GM18526 (cell line): ENCODE results near the gene TLCD3B.

Experiments
- POLR2A ChIP-seq: IDR thresholded peaks from 3 replicates; pipeline ENCODE4 v1.6.1; 2011; ENCODE audit not compliant: insufficient read length; ENCODE audit errors: extremely low read depth

The TLCD3B gene

DNA sequence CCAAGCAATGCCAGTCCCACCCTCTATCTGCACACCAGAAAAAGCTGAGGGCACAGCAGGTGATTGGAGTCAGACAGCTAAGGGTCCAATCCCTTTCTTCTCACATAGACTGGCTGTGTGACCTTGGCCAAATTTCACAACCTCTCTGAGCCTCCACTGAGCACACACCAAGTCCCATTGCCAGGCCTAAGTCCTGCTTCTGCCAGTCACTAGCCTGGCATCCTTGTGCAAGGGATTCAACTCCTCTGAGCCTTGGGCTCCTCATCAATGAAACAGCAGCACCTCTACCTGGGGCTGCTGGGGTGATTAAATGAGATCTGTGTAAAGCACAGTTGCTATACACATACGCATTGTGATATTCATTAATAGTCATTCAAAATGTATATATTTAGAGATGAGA lies 15.5 kb upstream of the TLCD3B start:
- TF ChIP-seq POLR2A, result no peak

DNA sequence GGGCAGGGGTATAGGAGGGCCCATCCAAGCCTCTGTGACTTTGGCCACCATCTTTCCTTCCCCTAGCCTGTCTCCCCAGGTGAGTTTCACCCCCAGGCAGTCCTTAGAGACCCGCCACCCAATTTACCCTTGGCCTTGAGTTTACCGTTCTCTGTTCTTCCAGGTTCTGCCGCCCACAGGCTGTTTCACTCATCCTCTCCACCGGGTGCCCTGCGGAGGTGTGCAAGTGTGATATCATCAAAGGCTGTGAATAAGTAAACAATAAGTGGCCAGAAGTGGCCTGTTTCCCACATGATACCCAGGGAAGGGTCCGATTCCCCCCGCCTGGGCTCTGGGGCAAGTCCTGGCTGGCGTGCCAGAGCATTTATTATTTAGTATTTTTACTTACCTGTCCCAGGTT lies 15.1 kb upstream of the TLCD3B start:
- TF ChIP-seq POLR2A, result no peak

DNA sequence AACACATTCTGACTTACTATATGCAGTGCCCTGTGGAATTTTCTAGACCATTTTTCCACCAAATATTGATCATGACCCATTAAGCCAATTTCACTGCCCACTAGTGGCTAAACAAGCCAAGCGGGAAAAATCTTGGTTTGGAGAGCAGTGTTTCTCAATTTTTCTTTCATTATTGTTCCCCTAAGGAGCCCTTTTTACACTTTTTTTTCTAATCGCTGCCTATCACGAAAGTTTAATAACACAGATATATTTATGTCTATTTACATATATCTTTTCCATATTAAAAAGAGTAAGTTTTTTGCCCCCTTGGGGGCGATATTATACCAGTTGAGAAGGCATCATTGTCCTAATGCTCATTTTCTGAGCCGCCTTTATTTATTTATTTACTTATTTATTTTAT lies 10.8 kb upstream of the TLCD3B start:
- TF ChIP-seq POLR2A, result no peak

- TF ChIP-seq POLR2A, result no peak
Observed at GRCh38 chr16:30040221-30040620, 9.2 kb upstream of the TLCD3B start.

GRCh38 chr16:30033270-30033669 lies 2.2 kb upstream of the TLCD3B start:
- TF ChIP-seq POLR2A, result no peak

DNA sequence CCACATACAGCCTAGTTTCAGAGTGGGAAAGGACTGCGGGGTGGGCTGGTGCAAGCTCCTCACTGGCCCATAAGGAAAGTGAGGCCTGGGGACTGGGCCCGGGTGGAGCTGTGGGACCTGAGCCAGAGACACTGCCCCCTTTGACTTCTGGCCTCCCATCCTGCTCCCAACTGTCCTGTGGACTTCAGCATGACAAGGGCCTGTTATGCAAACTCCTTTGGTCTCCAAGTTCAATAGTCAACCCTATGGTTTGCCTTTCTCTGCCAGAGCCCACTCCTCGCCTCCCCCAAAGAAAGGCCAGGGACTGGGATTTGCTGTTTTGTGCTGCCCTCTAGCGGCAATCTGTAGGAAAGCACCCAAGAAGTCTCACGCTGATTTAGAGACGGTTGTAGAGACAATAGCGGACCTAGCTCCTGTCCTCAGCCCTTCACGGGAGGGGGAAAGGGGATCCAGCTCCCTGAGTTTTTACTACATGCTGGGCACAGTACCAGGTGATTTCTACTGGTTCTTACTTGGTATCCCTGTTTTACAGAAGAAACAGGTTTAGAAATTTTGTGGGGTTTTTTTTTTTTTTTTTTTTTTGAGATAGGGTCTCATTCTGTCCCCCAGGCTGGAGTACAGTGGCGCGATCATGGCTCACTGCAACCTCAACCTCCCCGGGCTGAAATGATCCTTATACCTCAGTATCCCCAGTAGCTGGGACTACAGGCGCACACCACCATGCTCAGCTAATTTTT lies 1.2 kb upstream of the TLCD3B start:
- TF ChIP-seq POLR2A, result no peak

- TF ChIP-seq POLR2A, result no peak
Observed at GRCh38 chr16:30031477-30031918, 427 bp upstream of the TLCD3B start.

- no peak for TF ChIP-seq POLR2A
Observed at GRCh38 chr16:30030011-30030685, 923 bp downstream of the TLCD3B start.

- TF ChIP-seq POLR2A, result no peak
Observed at GRCh38 chr16:30028438-30029076, 2.5 kb downstream of the TLCD3B start.

DNA sequence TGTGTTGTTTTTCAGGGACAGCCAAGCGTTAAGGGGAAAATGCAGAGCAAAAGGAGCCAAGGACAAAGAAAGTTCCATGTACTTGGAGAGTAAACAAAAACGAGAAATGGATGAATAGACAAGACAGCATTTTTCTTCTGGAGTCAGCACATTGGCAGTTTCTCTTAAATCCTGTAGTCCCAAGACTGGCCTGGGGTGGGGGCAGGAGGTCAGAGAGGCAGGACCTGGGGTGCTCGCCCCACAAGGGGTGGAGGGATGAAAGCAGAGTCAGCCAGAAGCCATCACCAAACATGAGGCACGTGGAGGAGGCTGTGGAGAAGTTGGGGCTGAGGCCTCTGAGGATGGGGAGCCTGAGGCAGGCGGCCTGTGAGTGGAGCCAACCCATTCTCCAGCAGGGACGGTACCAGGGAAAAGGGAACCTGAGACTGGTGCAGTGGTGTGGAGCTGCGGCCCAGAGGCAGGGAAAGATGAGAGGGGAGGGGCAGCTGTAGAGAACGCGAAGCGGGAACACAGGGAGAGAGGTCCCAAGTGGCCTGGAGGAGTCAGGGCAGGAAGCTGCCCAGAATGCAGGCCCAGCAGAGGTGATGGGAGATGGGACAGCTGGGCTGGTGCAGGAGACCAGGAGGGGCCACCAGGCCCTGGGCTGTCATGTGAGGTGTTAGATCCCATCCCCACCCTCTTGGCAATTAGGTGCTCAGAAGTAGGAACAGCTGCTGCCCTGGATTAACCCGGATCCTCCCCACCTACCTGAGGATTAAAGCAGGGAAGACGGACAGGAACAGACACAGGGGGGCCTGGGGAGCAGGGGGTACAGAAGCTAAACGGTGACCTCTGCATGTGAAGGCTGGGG lies 3.3 kb downstream of the TLCD3B start:
- no peak for TF ChIP-seq POLR2A

GRCh38 chr16:30026449-30026848 lies 4.6 kb downstream of the TLCD3B start:
- no peak for TF ChIP-seq POLR2A

- no peak for TF ChIP-seq POLR2A
Observed at GRCh38 chr16:30025574-30025973, 5.5 kb downstream of the TLCD3B start.

- TF ChIP-seq POLR2A, result no peak
Observed at GRCh38 chr16:30025156-30025555, 5.9 kb downstream of the TLCD3B start.

- TF ChIP-seq POLR2A, result no peak
Observed at GRCh38 chr16:30024451-30024850, 6.6 kb downstream of the TLCD3B start.

GRCh38 chr16:30023586-30023985 lies 7.5 kb downstream of the TLCD3B start:
- TF ChIP-seq POLR2A, result no peak

DNA sequence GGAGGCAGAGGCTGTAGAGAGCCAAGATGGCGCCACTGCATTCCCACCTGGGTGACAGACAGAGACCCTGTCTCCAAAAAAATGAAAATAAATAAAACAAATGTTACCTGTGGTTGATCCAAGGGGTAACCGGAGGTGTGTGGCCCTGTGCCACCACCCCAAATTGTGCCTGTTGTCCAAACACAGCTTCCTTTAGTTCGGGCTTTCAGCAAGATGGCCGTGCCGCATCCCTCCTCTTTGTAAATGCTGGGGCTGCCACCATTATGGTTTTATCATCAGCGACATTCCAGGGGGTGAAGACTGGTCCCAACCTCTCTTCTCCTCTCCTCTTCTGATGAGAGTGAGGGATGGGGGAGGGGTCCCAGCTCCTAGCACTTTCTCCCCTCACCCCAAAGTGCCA lies 8.2 kb downstream of the TLCD3B start, which contains the start of gene C16orf92:
C16orf92 (plus strand) TSS at position 312 of the 400 bp plus-strand sequence. CDS start 143 bp downstream, outside the sequence.
- no peak for TF ChIP-seq POLR2A

- TF ChIP-seq POLR2A, result no peak
Observed at GRCh38 chr16:30018731-30019158, 12.3 kb downstream of the TLCD3B start.
